ENCODE measurements around the gene NEU1. TPM values are rescaled to one million over a fixed set of nuclear protein-coding genes. Genes with fewer than 3 reads are reported as not detected.
"Not testable (repeated sequence)": the region's sequence is repeated elsewhere in the genome, so short reads cannot be mapped to it uniquely, and the experiment has no call there.

The NEU1 gene
- total RNA-seq, 1 experiment from 2014 or later, result 15.1 TPM

DNA sequence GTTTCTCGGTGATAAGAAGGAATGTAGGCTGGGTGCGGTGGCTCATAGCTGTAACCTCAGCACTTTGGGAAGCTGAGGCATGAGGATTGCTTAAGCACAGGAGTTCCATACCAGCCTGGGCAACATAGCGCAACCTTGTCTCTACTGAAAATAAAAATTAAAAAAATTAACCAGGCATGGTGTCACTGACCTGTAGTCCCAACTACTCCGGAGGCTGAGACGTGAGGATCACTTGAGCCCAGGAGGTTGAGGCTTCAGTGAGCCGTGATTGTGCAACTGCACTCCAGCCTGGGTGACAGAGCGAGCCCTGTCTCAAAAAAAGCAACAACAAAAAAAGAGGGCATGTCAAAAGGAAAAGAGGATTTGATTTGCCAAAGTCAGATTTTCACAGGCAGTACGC lies 3.9 kb downstream of the NEU1 start:
- Histone ChIP-seq H3K79me2 (ENCODE audit: insufficient read depth, low read length) (no peaks in the 10 kb centered on the region), H3K9me3 (ENCODE audit: control insufficient read depth in 1 of 2, insufficient read depth in 1 of 2, low read depth in 1 of 2, low read length in 2 of 2) (no peaks in the 10 kb centered on the region), H3K4me3 (replicated peaks in 1 of 2; ENCODE audit: low read depth in 1 of 2, low read length in 2 of 2) (no peak overlapping the region), H4K20me1 (ENCODE audit: insufficient read depth) (no peaks in the 10 kb centered on the region), H3K9me2 (ENCODE audit: insufficient read depth) (no peaks in the 10 kb centered on the region), H3K4me1 (ENCODE audit: control insufficient read depth in 1 of 2, insufficient read depth in 2 of 2, low read length in 2 of 2) (peaks cover 0 to 16% of the 10 kb centered on the region in 2 experiments; a peak in 2 of 4 replicates), H2AFZ (ENCODE audit: low read depth, low read length, poor library complexity, severe bottlenecking) (no peak overlapping the region), H3K36me3 (ENCODE audit: control insufficient read depth in 1 of 2, insufficient read depth in 2 of 2, low read length in 2 of 2) (no peaks in the 10 kb centered on the region), H3K4me2 (ENCODE audit: low read length) (no peak overlapping the region), H3K27me3 (ENCODE audit: insufficient read depth, low read length) (no peaks in the 10 kb centered on the region), H3K9ac (ENCODE audit: low read length) (no peak overlapping the region), H3K27ac (ENCODE audit: low read depth, low read length) (no peak overlapping the region)
- ChIA-PET CTCF (no interaction called here), POLR2A (no interaction called here), RAD21 (ENCODE audit: low non-redundant PET in 1 of 2, low total read pairs in 2 of 2, uncharacterized antibody in 2 of 2, unreplicated experiment in 2 of 2) (no interaction called here)
- no peak for ATAC-seq
- intact Hi-C loops (cut with micrococcal nuclease), result no loop called here
- BruUV-seq (replicated peaks), result no TSS peak
- TF ChIP-seq RAD21 (IDR thresholded peaks at IDR 0.05; ENCODE audit: low read depth) (no peak), CEBPB (IDR thresholded peaks at IDR 0.05; ENCODE audit: low read depth) (no peak), SP1 (IDR thresholded peaks at IDR 0.05; ENCODE audit: low read depth) (no peak), ELF1 (IDR thresholded peaks at IDR 0.05; ENCODE audit: borderline replicate concordance, low read depth) (no peak), JUND (IDR thresholded peaks at IDR 0.05) (no peak), EGR1 (IDR thresholded peaks at IDR 0.05; ENCODE audit: low read depth) (no peak), FOSL1 (IDR thresholded peaks at IDR 0.05; ENCODE audit: low read depth) (no peak), TCF7L2 (IDR thresholded peaks at IDR 0.05; ENCODE audit: borderline replicate concordance, extremely low read depth, insufficient read depth, insufficient read length) (no peak)
- no peak for DNase-seq (ENCODE audit: low read depth, low spot score)

DNA sequence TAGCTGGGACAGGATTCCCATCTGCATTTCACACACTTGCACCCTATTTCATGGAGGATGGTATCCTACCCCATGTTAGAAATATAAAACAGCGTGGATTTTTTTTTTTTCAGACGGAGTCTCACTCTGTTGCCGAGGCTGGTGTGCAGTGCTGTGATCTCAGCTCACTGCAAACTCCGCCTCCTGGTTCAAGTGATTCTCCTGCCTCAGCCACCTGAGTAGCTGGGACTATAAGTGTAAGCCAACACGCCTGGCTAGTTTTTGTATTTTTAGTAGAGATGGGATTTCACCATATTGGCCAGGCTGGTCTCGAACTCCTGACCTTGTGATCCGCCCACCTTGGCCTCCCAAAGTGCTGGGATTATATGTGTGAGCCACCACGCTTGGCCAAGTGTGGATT lies 4.8 kb downstream of the NEU1 start:
- H3K27ac ChIP-seq (ENCODE audit: low read depth, low read length); DNase-seq (ENCODE audit: low read depth, low spot score); H3K36me3 ChIP-seq (ENCODE audit: control insufficient read depth in 1 of 2, insufficient read depth in 2 of 2, low read length in 2 of 2); H3K79me2 ChIP-seq (ENCODE audit: insufficient read depth, low read length); RAD21 ChIA-PET (ENCODE audit: low non-redundant PET in 1 of 2, low total read pairs in 2 of 2, uncharacterized antibody in 2 of 2, unreplicated experiment in 2 of 2); POLR2A ChIA-PET; H2AFZ ChIP-seq (ENCODE audit: low read depth, low read length, poor library complexity, severe bottlenecking); ATAC-seq; H3K4me2 ChIP-seq (ENCODE audit: low read length); H3K9ac ChIP-seq (ENCODE audit: low read length); intact Hi-C loops (cut with micrococcal nuclease); CTCF ChIA-PET; H3K27me3 ChIP-seq (ENCODE audit: insufficient read depth, low read length); BruUV-seq (replicated peaks); H3K9me3 ChIP-seq (ENCODE audit: control insufficient read depth in 1 of 2, insufficient read depth in 1 of 2, low read depth in 1 of 2, low read length in 2 of 2); H3K9me2 ChIP-seq (ENCODE audit: insufficient read depth); H4K20me1 ChIP-seq (ENCODE audit: insufficient read depth); H3K4me3 ChIP-seq (replicated peaks in 1 of 2; ENCODE audit: low read depth in 1 of 2, low read length in 2 of 2): not testable (repeated sequence)
- H3K4me1 ChIP-seq (ENCODE audit: control insufficient read depth in 1 of 2, insufficient read depth in 2 of 2, low read length in 2 of 2), result peaks cover 0 to 11% of the 10 kb centered on the region in 2 experiments; a peak in 2 of 4 replicates

DNA sequence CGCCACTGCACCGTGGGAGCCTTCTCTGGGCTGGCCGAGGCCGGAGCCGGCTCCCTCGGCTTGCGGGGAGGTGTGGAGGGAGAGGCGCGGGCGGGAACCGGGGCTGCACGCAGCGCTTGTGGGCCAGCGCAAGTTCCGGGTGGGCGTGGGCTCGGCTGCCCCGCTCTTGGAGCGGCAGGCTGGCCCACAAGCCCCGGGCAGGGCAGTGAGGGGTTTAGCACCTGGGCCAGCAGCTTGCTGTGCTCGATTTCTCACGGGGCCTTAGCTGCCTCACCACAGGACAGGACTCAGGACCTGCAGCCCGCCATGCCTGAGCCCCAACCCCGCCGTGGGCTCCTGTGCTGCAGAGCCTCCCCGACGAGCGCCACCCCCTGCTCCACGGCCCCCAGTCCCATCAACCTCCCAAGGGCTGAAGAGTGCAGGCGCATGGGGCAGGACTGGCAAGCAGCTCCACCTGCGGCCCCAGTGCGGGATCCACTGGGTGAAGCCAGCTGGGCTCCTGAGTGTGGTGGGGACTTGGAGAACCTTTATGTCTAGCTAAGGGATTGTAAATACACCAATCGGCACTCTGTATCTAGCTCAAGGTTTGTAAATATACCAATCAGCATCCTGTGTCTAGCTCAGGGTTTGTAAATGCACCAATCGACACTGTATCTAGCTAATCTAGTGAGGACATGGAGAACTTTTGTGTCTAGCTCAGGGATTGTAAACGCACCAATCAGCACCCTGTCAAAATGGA lies 10.5 kb downstream of the NEU1 start:
- BruUV-seq (replicated peaks); H2AFZ ChIP-seq (ENCODE audit: low read depth, low read length, poor library complexity, severe bottlenecking); H3K27ac ChIP-seq (ENCODE audit: low read depth, low read length); H3K27me3 ChIP-seq (ENCODE audit: insufficient read depth, low read length); H3K9me3 ChIP-seq (ENCODE audit: control insufficient read depth in 1 of 2, insufficient read depth in 1 of 2, low read depth in 1 of 2, low read length in 2 of 2); H3K4me2 ChIP-seq (ENCODE audit: low read length); H3K4me3 ChIP-seq (replicated peaks in 1 of 2; ENCODE audit: low read depth in 1 of 2, low read length in 2 of 2); CTCF ChIA-PET; H3K4me1 ChIP-seq (ENCODE audit: control insufficient read depth in 1 of 2, insufficient read depth in 2 of 2, low read length in 2 of 2); H3K36me3 ChIP-seq (ENCODE audit: control insufficient read depth in 1 of 2, insufficient read depth in 2 of 2, low read length in 2 of 2); DNase-seq (ENCODE audit: low read depth, low spot score); intact Hi-C loops (cut with micrococcal nuclease); ATAC-seq; RAD21 ChIA-PET (ENCODE audit: low non-redundant PET in 1 of 2, low total read pairs in 2 of 2, uncharacterized antibody in 2 of 2, unreplicated experiment in 2 of 2); H3K79me2 ChIP-seq (ENCODE audit: insufficient read depth, low read length); H3K9ac ChIP-seq (ENCODE audit: low read length); H3K9me2 ChIP-seq (ENCODE audit: insufficient read depth); H4K20me1 ChIP-seq (ENCODE audit: insufficient read depth): not testable (repeated sequence)
- POLR2A ChIA-PET, result interaction anchor here (0.8 to 1.3 kb wide), 3 partner anchors 8 to 114 kb away, joined by 3 to 8 read pairs (median 5); partner anchors contain the start of gene NEU1

Data from HCT116 (cell line).